ENCODE measurements around the gene FBXW11. TPM values are rescaled to one million over a fixed set of nuclear protein-coding genes. Genes with fewer than 3 reads are reported as not detected.

The FBXW11 gene
- total and polyA plus RNA-seq, 2 donors (not counting 1 experiment from before 2014, with no cell fraction given) = 19.7 to 62.4 TPM

DNA sequence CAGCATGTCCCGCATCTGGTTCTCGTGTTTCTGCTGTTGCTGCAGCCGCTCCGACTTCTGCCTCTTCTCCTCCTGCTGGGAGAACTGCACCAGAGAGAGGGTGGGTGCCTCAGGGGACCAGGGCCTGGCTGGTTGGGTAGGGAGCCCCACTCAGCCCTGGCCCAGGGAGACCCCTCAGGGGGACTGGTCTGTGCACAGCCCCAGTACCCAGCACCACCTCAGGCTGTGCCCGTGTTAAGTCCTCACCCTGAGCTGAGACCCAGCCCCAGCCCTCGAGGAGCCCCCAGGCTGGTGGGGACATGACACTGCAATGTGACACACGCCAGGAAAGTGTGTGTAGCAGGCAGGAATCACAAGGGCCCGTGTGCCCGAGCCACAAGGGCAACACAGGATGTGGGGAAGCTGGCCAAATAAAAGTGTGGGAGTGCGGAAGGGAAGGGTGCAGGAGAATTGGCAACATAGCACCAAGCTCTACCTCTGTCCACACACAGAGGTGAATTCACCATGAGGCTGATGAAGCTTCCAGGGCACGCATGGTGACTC, 48.2 kb upstream of the FBXW11 start:
- ATAC-seq (ENCODE audit: low read depth) (no peak), DNase-seq (no peak)
- no peaks in the 10 kb centered on the region for H3K27me3 Mint-ChIP-seq
- H3K4me2 ChIP-seq (replicated peaks; ENCODE audit: low read depth, low read length, poor library complexity, severe bottlenecking) = no peak overlapping the region
- H3K27me3 ChIP-seq (replicated peaks in 1 of 4; ENCODE audit: control extremely low read depth in 1 of 4, control insufficient read depth in 3 of 4, insufficient read depth in 4 of 4, low read length in 3 of 4) = no peaks in the 10 kb centered on the region
- no peak overlapping the region for H3K9ac ChIP-seq (ENCODE audit: low read length)
- CTCF ChIA-PET = interaction anchor here (1.9 to 2.0 kb wide), 2 partner anchors 143 kb away, joined by 5 to 8 read pairs; no protein-coding TSS in a partner anchor
- no peaks in the 10 kb centered on the region for H3K4me1 Mint-ChIP-seq
- POLR2A ChIA-PET = no interaction called here
- peaks cover 0 to 91% of the 10 kb centered on the region in 2 experiments for H3K36me3 ChIP-seq (replicated peaks in 1 of 2; ENCODE audit: control extremely low read depth in 1 of 2, control insufficient read depth in 1 of 2, extremely low read depth in 1 of 2, insufficient read depth in 2 of 2, low read length in 1 of 2)
- no peak overlapping the region for H3K27ac Mint-ChIP-seq
- H4K20me1 ChIP-seq (ENCODE audit: control insufficient read depth, insufficient read depth, low read length, poor library complexity, severe bottlenecking) = peaks cover 6% of the 10 kb centered on the region
- no peaks in the 10 kb centered on the region for H3K9me3 Mint-ChIP-seq (ENCODE audit: insufficient read depth)
- H3K79me2 ChIP-seq (ENCODE audit: control insufficient read depth, insufficient read depth, low read length) = peaks cover 17% of the 10 kb centered on the region
- no peaks in the 10 kb centered on the region for H3K4me1 ChIP-seq (ENCODE audit: control insufficient read depth in 2 of 2, insufficient read depth in 2 of 2, low read length in 2 of 2)
- H2AFZ ChIP-seq (ENCODE audit: insufficient read depth, low read depth, low read length, poor library complexity, severe bottlenecking) = no peak overlapping the region
- no peak overlapping the region for H3K4me3 Mint-ChIP-seq
- intact Hi-C loops (cut with micrococcal nuclease) = no loop called here
- H3K27ac ChIP-seq (ENCODE audit: low read length in 2 of 2) = no peak overlapping the region
- no peak for TF ChIP-seq EZH2 (IDR thresholded peaks at IDR 0.05; ENCODE audit: borderline replicate concordance, insufficient read depth, low read depth, low read length, poor library complexity, severe bottlenecking)
- TF ChIP-seq, protein P1, sequence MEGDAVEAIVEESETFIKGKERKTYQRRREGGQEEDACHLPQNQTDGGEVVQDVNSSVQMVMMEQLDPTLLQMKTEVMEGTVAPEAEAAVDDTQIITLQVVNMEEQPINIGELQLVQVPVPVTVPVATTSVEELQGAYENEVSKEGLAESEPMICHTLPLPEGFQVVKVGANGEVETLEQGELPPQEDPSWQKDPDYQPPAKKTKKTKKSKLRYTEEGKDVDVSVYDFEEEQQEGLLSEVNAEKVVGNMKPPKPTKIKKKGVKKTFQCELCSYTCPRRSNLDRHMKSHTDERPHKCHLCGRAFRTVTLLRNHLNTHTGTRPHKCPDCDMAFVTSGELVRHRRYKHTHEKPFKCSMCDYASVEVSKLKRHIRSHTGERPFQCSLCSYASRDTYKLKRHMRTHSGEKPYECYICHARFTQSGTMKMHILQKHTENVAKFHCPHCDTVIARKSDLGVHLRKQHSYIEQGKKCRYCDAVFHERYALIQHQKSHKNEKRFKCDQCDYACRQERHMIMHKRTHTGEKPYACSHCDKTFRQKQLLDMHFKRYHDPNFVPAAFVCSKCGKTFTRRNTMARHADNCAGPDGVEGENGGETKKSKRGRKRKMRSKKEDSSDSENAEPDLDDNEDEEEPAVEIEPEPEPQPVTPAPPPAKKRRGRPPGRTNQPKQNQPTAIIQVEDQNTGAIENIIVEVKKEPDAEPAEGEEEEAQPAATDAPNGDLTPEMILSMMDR (IDR thresholded peaks at IDR 0.05) = no peak
- no peaks in the 10 kb centered on the region for H3K9me3 ChIP-seq (ENCODE audit: control extremely low read depth in 1 of 3, control insufficient read depth in 2 of 3, insufficient read depth in 1 of 3, low read length in 2 of 3)
- 97% methylated on average over 10 of the region's 11 CpGs for whole genome bisulfite sequencing (ENCODE audit: insufficient coverage)
- H3K4me3 ChIP-seq (ENCODE audit: control extremely low read depth in 1 of 5, extremely low read depth in 1 of 5, insufficient read depth in 1 of 5, low read depth in 2 of 5, low read length in 4 of 5) = no peak overlapping the region

DNA sequence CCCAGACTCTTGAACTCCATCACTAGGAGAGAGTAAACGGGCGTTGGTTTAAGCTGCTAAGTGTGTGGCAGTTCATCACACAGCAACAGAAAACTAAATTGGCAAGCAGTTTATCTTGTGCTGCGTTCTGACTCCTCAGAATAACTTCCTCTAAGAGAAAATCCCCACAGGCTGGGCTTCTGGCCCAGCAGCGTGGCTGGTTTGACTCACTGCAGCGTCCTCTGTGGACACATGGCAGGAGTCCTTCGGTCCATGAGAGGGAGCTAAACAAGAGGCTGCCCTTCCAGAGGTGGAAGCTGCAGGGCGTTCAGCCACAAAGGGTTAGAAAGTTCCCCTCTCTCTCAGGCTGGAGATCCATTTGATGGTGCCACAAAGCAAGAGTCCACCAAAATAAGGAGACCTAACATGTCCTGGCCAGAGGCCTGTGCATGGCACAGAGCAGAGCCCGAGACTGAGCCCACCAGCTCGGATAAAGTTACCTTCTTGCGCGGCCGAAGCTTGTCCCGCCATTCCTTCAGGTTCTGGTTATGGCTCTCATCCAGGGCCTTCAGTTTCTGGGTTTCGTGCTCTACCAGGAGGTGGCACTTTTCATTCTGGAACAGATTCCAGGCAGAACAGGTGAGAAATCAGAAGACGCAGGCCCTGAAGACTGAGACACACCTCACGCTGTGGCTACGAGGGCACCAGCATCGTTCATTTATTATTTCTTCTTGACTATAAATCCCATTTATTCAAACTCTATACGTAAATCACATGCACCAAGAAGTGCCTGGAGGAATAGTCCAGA, 46.2 kb upstream of the FBXW11 start:
- Histone ChIP-seq H3K36me3 (replicated peaks in 1 of 2; ENCODE audit: control extremely low read depth in 1 of 2, control insufficient read depth in 1 of 2, extremely low read depth in 1 of 2, insufficient read depth in 2 of 2, low read length in 1 of 2) (peaks cover 0 to 96% of the 10 kb centered on the region in 2 experiments), H3K27me3 (replicated peaks in 1 of 4; ENCODE audit: control extremely low read depth in 1 of 4, control insufficient read depth in 3 of 4, insufficient read depth in 4 of 4, low read length in 3 of 4) (no peaks in the 10 kb centered on the region), H3K9me3 (ENCODE audit: control extremely low read depth in 1 of 3, control insufficient read depth in 2 of 3, insufficient read depth in 1 of 3, low read length in 2 of 3) (no peaks in the 10 kb centered on the region), H3K4me1 (ENCODE audit: control insufficient read depth in 2 of 2, insufficient read depth in 2 of 2, low read length in 2 of 2) (no peaks in the 10 kb centered on the region), H3K4me2 (replicated peaks; ENCODE audit: low read depth, low read length, poor library complexity, severe bottlenecking) (no peak overlapping the region), H3K27ac (ENCODE audit: low read length in 2 of 2) (no peak overlapping the region), H3K4me3 (ENCODE audit: control extremely low read depth in 1 of 5, extremely low read depth in 1 of 5, insufficient read depth in 1 of 5, low read depth in 2 of 5, low read length in 4 of 5) (no peak overlapping the region), H2AFZ (ENCODE audit: insufficient read depth, low read depth, low read length, poor library complexity, severe bottlenecking) (no peak overlapping the region), H3K79me2 (ENCODE audit: control insufficient read depth, insufficient read depth, low read length) (peaks cover 24% of the 10 kb centered on the region), H4K20me1 (ENCODE audit: control insufficient read depth, insufficient read depth, low read length, poor library complexity, severe bottlenecking) (no peaks in the 10 kb centered on the region), H3K9ac (ENCODE audit: low read length) (no peak overlapping the region)
- Mint-ChIP-seq H3K4me1 (no peaks in the 10 kb centered on the region), H3K4me3 (no peak overlapping the region), H3K9me3 (ENCODE audit: insufficient read depth) (no peaks in the 10 kb centered on the region), H3K27ac (no peak overlapping the region), H3K27me3 (no peaks in the 10 kb centered on the region)
- ChIA-PET CTCF (interaction anchor here (1.2 to 1.9 kb wide), 3 partner anchors 8 to 141 kb away, joined by 3 to 5 read pairs (median 5); no protein-coding TSS in a partner anchor), POLR2A (no interaction called here)
- 95% methylated on average over 14 of the region's 19 CpGs for WGBS (ENCODE audit: insufficient coverage)
- no peak for ATAC-seq (ENCODE audit: low read depth)
- intact Hi-C loops (cut with micrococcal nuclease) = no loop called here
- TF ChIP-seq, protein P1 (IDR thresholded peaks at IDR 0.05) = no peak
- TF ChIP-seq EZH2 (IDR thresholded peaks at IDR 0.05; ENCODE audit: borderline replicate concordance, insufficient read depth, low read depth, low read length, poor library complexity, severe bottlenecking) = no peak
- DNase-seq = no peak
